Measurements from ENCODE around the gene STARD3.

- TF ChIP-seq EZH2 (IDR thresholded peaks at IDR 0.05) (no peak), POLR2AphosphoS5 (IDR thresholded peaks at IDR 0.05; ENCODE audit: borderline replicate concordance, low read depth, low read length) (no peak), FOXP2 (optimal IDR thresholded peaks at IDR 0.05; ENCODE audit: control extremely low read depth, extremely low read length, insufficient read depth) (no peak)
Observed at GRCh38 chr17:39663340-39663687, 26.4 kb downstream of the STARD3 start.
